Inferior parietal cortex (tissue), 1 donor: ENCODE results near the gene TYW1.
A peak's percentile ranks its signal among the peaks of the same experiment; 100 is the strongest.
"Not testable (repeated sequence)": the region's sequence is repeated elsewhere in the genome, so short reads cannot be mapped to it uniquely, and the experiment has no call there.

Experiments used
- DNase-seq: peaks from one replicate; pipeline ENCODE4 v3.0.0-alpha.2; 2016; ENCODE audit errors: extremely low spot score

The TYW1 gene

DNA sequence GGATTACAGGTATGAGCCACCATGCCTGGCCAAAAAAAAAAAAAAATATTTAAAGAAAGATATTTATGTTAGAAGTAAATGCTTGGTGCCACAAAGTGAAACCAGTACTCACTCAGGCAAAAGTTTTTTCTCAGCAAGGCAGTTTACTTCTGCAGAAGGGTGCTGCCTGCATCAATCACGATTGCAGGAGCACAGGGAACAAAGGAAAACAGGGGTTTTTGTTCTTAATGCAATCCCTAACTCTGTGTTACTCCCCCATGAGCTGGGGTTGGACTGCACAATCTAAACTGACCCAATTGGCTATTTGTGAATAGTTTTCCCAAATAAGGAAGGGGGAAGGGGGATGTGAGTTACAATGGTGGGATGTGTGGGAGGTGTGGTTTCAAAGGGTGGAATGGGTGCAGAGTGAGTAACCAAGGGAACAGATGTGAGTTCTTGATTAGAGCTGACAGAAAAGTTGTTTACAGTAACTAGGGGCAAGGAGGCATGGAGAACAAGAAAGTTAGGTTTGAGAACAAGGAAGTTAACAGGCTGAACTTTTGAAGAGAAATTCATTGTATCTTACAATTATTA, 255.4 kb downstream of the TYW1 start:
- DNase-seq = no peak

DNA sequence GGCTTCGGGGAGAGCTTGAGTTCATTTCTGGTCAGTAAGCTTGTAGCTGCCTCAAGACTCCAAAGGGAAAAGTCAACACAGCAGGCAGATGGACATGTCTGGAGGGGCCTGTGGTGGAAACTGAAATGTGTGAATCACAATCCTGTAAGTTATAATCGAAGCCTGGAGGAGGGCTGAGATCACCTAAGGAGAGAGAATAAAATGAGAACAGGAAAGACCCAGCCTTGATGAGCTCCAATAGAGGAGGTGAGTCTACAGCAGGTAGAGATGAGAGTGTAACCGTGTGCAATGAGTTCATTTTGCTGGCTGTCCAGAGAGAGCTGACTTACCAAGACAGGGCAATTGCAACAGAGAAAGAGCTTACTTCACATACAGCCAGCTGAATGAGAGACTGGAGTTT, 258.4 kb downstream of the TYW1 start:
- DNase-seq = not testable (repeated sequence)

DNA sequence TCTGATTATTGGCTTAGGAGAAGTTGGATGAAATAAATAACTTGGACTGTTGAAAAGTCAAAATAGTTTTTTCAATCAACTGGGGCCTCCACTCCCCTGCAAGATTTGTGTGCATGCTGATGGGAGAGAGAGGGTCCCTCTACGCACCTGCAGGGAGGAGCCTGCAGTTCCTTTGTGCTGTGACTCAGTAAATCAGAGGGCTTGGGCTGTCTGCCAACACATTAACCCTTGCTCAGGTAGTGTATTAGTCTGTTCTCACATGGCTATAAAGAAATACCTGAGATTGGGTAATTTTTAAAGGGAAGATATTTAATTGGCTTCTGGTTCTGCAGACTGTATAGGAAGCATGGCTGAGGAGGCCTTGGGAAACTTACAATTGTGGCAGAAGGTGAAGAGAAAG, 261.1 kb downstream of the TYW1 start:
- DNase-seq = not testable (repeated sequence)

DNA sequence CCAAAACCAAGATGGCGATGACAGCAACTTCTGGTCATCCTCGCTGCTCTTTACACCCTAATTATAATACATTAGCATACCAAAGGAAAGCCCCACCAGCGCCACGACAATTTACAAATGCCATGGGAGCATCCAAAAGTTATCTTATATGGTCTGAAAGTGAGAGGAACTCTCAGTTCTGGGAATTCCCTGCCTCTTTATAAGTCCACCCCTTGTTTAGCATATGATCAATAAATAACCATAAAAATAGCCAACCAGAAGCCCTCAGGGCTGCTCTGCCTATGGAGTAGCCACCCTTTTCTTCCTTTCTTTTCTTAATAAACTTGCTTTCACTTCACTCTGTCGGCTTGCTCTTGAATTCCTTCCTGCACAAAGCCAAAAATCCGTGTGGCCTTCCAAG, 262.7 kb downstream of the TYW1 start:
- DNase-seq = not testable (repeated sequence)

DNA sequence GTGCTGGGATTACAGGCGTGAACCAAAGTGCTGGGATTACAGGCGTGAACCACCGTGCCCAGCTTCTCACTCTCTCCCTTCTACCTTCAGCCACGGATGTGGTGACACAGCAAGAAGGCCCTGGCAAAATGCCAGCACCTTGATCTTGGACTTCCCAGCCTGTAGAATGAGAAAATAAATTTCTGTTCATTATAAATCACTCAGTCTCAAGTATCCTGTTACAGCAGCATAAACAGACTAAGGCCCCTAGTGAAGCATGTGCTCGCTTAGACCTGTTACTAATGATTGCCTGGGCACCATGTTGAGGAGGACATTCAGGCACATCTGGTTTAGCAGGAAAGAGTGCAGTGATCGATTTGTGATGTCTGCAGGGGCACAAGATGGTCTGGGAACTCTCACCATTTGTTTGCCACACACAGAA, 263.5 kb downstream of the TYW1 start:
- not testable (repeated sequence) for DNase-seq

DNA sequence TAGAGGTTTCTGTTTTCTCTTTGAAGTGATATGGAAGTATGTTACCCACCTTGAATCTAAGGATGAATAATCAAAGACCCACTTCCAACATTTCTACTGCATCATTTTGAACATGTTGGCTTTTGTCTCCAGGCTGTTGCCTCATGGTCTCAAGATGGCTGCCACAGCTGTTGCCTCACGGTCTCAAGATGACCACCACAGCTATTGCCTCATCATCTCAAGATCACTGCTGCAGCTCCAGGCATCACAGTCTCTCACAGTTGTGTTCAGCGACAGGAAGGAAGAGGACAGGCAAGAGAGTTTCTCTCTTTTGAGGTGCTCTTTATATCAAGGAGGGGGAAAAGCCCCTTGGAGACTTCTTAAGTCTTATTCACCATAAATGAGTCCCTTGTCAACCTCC, 267.4 kb downstream of the TYW1 start:
- not testable (repeated sequence) for DNase-seq

DNA sequence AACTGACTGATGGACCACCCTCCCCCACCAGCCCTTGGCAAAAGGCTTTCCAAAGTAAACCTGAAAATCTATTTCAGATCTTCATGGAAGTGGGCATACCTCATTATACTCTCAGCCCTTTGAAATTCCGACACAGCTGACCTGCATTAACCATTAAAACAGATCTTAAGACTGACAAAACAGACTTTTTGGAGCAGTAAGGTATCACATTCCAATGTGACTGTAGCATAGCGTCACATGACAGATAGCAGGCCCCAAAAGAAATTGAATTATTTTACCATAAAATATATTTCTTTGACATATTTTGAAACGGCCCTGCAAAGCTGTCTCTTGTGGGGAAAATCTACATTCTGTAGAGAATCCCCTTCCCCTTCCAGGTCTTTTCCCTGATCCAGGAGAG, 269.4 kb downstream of the TYW1 start:
- DNase-seq = not testable (repeated sequence)

DNA sequence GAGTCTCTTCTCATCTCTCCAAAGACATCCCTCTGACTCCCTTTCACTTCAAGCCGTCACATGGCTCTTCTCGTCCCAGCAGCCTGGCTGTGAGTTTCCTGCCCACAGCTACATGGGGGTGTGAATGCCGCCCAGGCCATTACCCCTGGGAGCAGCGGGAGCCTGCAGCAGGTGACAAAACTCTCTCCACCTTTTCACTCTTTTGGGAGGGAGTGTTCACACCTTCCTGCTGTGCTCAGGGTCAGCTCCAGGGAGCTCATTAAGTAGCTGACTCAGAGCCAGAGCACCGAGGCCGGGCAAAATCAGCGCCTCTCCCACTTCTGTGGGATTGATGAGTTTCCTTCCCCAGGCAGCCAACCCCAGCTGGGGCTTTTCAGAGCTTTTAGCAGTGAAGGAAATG, 271.3 kb downstream of the TYW1 start:
- DNase-seq = peak; percentile 13

DNA sequence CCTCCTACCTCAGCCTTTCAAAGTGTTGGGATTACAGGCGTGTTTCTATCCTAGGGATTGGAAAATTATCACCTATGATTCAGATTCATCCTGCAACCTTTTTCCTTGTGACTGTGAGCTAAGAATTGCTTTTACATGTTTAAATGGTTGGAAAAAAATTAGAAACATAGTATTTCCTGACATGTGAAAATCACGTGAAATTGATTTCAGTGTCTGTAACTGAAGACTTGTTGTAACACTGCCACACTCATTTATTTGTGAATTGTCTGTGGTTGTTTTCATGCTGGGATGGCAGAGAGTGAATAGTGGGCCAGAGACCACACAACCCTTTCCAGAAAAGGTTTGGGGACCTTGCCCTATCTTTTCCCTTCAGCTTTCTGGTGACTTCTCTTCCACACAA, 273.3 kb downstream of the TYW1 start:
- not testable (repeated sequence) for DNase-seq
